IMR-90 (cell line): Measurements from ENCODE around the gene METTL21C. TPM values are rescaled to one million over a fixed set of nuclear protein-coding genes. Genes with fewer than 3 reads are reported as not detected.

Experiments used
- ATAC-seq: fragments of 200-7000 bp; cut with Tn5 transposase; 2 replicates; pipeline ENCODE4 v1.9.1; 2020; ENCODE audit warnings: low read depth, mild to moderate bottlenecking, moderate library complexity
- BruUV-seq: library from RNA; stranded (reverse); fragments of 400-500 nt; replicated peaks from 2 replicates; lab custom pipeline; 2021; lab: Mats Ljungman, UMichigan
- CTCF ChIA-PET: fragments of 300-600 bp; formaldehyde crosslinking; extraction: SDS; loops from one replicate; lab custom pipeline; 2021; ENCODE audit warnings: antibody characterized with exemption; lab: Yijun Ruan, JAX
- POLR2A ChIA-PET: fragments of 300-600 bp; sonication (Branson Sonifier 250); formaldehyde crosslinking; loops from one replicate; lab custom pipeline; 2022; ENCODE audit warnings: antibody characterized with exemption; ENCODE audit not compliant: unreplicated experiment; lab: Charles Lee
- DNase-seq: peaks from one replicate; pipeline ENCODE4 v3.0.0; 2013
- H2AFZ ChIP-seq: replicated peaks from 2 replicates; pipeline ENCODE3; 2013; ENCODE audit warnings: low read length, mild to moderate bottlenecking; ENCODE audit not compliant: poor library complexity
- H2AK5ac ChIP-seq: 2 replicates; pipeline ENCODE4 v1.6.1; 2013; ENCODE audit warnings: low read depth, low read length, inconsistent platforms
- H2AK9ac ChIP-seq: replicated peaks from 2 replicates; pipeline ENCODE3; 2013; ENCODE audit warnings: mild to moderate bottlenecking, low read depth, low read length, moderate library complexity; ENCODE audit not compliant: poor library complexity
- H2BK120ac ChIP-seq: 2 replicates; pipeline ENCODE4 v1.6.1; 2013; ENCODE audit warnings: low read depth, low read length, inconsistent platforms
- H2BK15ac ChIP-seq: 3 replicates; pipeline ENCODE4 v1.6.1; 2013; ENCODE audit warnings: low read depth, low read length, inconsistent platforms
- H2BK20ac ChIP-seq: 2 replicates; pipeline ENCODE4 v1.6.1; 2013; ENCODE audit warnings: low read depth, mild to moderate bottlenecking, inconsistent platforms, low read length, moderate library complexity
- H2BK5ac ChIP-seq: 2 replicates; pipeline ENCODE4 v1.6.1; 2013; ENCODE audit warnings: mild to moderate bottlenecking, low read depth, low read length, inconsistent platforms; ENCODE audit not compliant: poor library complexity, severe bottlenecking
- H3K14ac ChIP-seq: replicated peaks from 2 replicates; pipeline ENCODE4 v1.6.1; 2013; ENCODE audit warnings: low read depth, low read length, inconsistent platforms
- H3K18ac ChIP-seq: 2 replicates; pipeline ENCODE4 v1.6.1; 2013; ENCODE audit warnings: low read depth, low read length, control low read depth
- H3K23ac ChIP-seq: 2 replicates; pipeline ENCODE4 v1.6.1; 2013; ENCODE audit warnings: low read depth, low read length, inconsistent platforms
- H3K27ac ChIP-seq: 2 replicates; pipeline ENCODE4 v1.5.1; 2013; ENCODE audit warnings: mild to moderate bottlenecking, control low read depth, low read length; ENCODE audit not compliant: insufficient read depth
- H3K27me3 ChIP-seq: 2 replicates; pipeline ENCODE4 v1.6.1; 2013; ENCODE audit warnings: low read length; ENCODE audit not compliant: control insufficient read depth, insufficient read depth
- H3K36me3 ChIP-seq: 2 replicates; pipeline ENCODE4 v1.6.1; 2013; ENCODE audit warnings: low read length, mixed read lengths; ENCODE audit not compliant: control insufficient read depth, insufficient read depth
- H3K4ac ChIP-seq: 2 replicates; pipeline ENCODE4 v1.6.1; 2013; ENCODE audit warnings: low read depth, low read length, inconsistent platforms
- H3K4me1 ChIP-seq: 2 replicates; pipeline ENCODE4 v1.6.1; 2013; ENCODE audit warnings: low read length, mixed read lengths; ENCODE audit not compliant: control insufficient read depth, insufficient read depth
- H3K4me2 ChIP-seq: 2 replicates; pipeline ENCODE4 v1.6.1; 2013; ENCODE audit warnings: low read depth, mild to moderate bottlenecking, control low read depth, low read length, moderate library complexity
- H3K4me3 ChIP-seq: 2 replicates; pipeline ENCODE4 v1.5.1; 2013; ENCODE audit warnings: low read depth, mild to moderate bottlenecking, control low read depth, low read length, moderate library complexity; ENCODE audit not compliant: insufficient read depth
- H3K56ac ChIP-seq: 2 replicates; pipeline ENCODE4 v1.6.1; 2013; ENCODE audit warnings: low read length, inconsistent platforms; ENCODE audit not compliant: insufficient read depth; ENCODE audit errors: extremely low read depth
- H3K79me1 ChIP-seq, 2 experiments: 2 replicates each; pipeline ENCODE4 v1.6.1; 2013; ENCODE audit warnings: low read length in 2 of 2, inconsistent platforms in 1 of 2, low read depth in 1 of 2
- H3K9ac ChIP-seq: 2 replicates; pipeline ENCODE4 v1.6.1; 2013; ENCODE audit warnings: low read depth, low read length, control low read depth
- H3K9me1 ChIP-seq: 2 replicates; pipeline ENCODE4 v1.6.1; 2013; ENCODE audit warnings: low read length, inconsistent platforms; ENCODE audit not compliant: insufficient read depth
- H3K9me3 ChIP-seq: 2 replicates; pipeline ENCODE4 v1.6.1; 2013; ENCODE audit warnings: low read length; ENCODE audit not compliant: control insufficient read depth, insufficient read depth
- H4K20me1 ChIP-seq: 2 replicates; pipeline ENCODE4 v1.6.1; 2013; ENCODE audit warnings: low read length, inconsistent platforms; ENCODE audit not compliant: insufficient read depth
- H4K5ac ChIP-seq: 2 replicates; pipeline ENCODE4 v1.6.1; 2013; ENCODE audit warnings: mild to moderate bottlenecking, low read depth, low read length, control low read depth
- H4K8ac ChIP-seq, 2 experiments: 2 replicates each; pipeline ENCODE4 v1.6.1; 2013; ENCODE audit warnings: low read depth in 2 of 2, low read length in 2 of 2, control low read depth in 1 of 2, inconsistent platforms in 1 of 2
- H4K91ac ChIP-seq: 2 replicates; pipeline ENCODE4 v1.6.1; 2013; ENCODE audit warnings: low read depth, low read length, inconsistent platforms; ENCODE audit not compliant: insufficient read depth
- BHLHE40 ChIP-seq: fragments of 150-350 bp; IDR thresholded peaks from 2 replicates; pipeline ENCODE4 v1.6.1; 2016; ENCODE audit warnings: mild to moderate bottlenecking, low read depth, low read length
- CEBPB ChIP-seq: IDR thresholded peaks from 2 replicates; pipeline ENCODE4 v1.6.1; 2012; ENCODE audit warnings: low read depth, low read length, improper control_type of control experiment
- FOS ChIP-seq: fragments of 150-350 bp; IDR thresholded peaks from 2 replicates; pipeline ENCODE4 v1.6.1; 2016; ENCODE audit warnings: low read depth, low read length
- MAFK ChIP-seq: IDR thresholded peaks from 2 replicates; pipeline ENCODE4 v1.6.1; 2012; ENCODE audit warnings: low read depth, low read length, improper control_type of control experiment
- MAZ ChIP-seq: IDR thresholded peaks from 2 replicates; pipeline ENCODE4 v1.6.1; 2012; ENCODE audit warnings: low read depth, mild to moderate bottlenecking, low read length, improper control_type of control experiment, moderate library complexity, borderline replicate concordance
- MXI1 ChIP-seq: IDR thresholded peaks from 2 replicates; pipeline ENCODE4 v1.6.1; 2012; ENCODE audit warnings: low read depth, mild to moderate bottlenecking, low read length, moderate library complexity, borderline replicate concordance
- NFE2L2 ChIP-seq: fragments of 150-350 bp; IDR thresholded peaks from 2 replicates; pipeline ENCODE4 v1.6.1; 2016; ENCODE audit warnings: low read depth, mild to moderate bottlenecking, low read length
- POLR2A ChIP-seq: IDR thresholded peaks from 2 replicates; pipeline ENCODE4 v1.6.1; 2012; ENCODE audit warnings: mild to moderate bottlenecking, low read depth, low read length
- RAD21 ChIP-seq: IDR thresholded peaks from 2 replicates; pipeline ENCODE4 v1.6.1; 2012; ENCODE audit warnings: low read length, improper control_type of control experiment
- RCOR1 ChIP-seq: IDR thresholded peaks from 2 replicates; pipeline ENCODE4 v1.6.1; 2012; ENCODE audit warnings: mild to moderate bottlenecking, low read length, improper control_type of control experiment; ENCODE audit not compliant: insufficient replicate concordance
- RFX5 ChIP-seq: IDR thresholded peaks from 2 replicates; pipeline ENCODE4 v1.8.0; 2012; ENCODE audit warnings: low read depth, mild to moderate bottlenecking, low read length, moderate library complexity
- WGBS, 2 experiments: methylation state at CpG; one replicate each; pipeline versions ENCODE4 v1.1.5 to v1.1.7; 2013; ENCODE audit warnings: missing lambda C conversion rate in 2 of 2; ENCODE audit not compliant: insufficient read length in 1 of 2; ENCODE audit errors: extremely low coverage in 2 of 2; 5-methylcytosine and 5-hydroxymethylcytosine counted together
- dilution Hi-C: fragments of 300-500 bp; cut with HindIII; formaldehyde crosslinking; loops from one replicate; pipeline ENCODE4 v1.14.3; 2018; ENCODE audit warnings: low sequenced_read_pairs; ENCODE audit not compliant: unreplicated experiment
- in situ Hi-C: fragments of 300-500 bp; cut with MboI; formaldehyde crosslinking; loops from 3 replicates; pipeline ENCODE4 v1.14.3; 2019; ENCODE audit warnings: low sequenced_read_pairs, inconsistent platforms, mixed read lengths
- intact Hi-C: fragments of 100-400 bp; cut with micrococcal nuclease; formaldehyde crosslinking; loops from 2 replicates; pipeline ENCODE4 v1.10.0; 2022
- polyA plus RNA-seq, 3 experiments: library from polyadenylated mRNA; depleted of rRNA; stranded (reverse); fragments of >200 nt; gene quantifications; 2 replicates each; pipeline ENCODE4 v1.2.3, GENCODE V29; 2012; ENCODE audit warnings: low replicate concordance in 1 of 3
- total RNA-seq: library from RNA; depleted of rRNA; stranded (reverse); fragments of >200 nt; gene quantifications from 2 replicates; pipeline ENCODE4 v1.2.3, GENCODE V29; 2012
- TF ChIP-seq, protein P1 (sequence below): fragments of 150-350 bp; IDR thresholded peaks from 2 replicates; pipeline ENCODE4 v1.6.1; 2016; ENCODE audit warnings: low read depth, mild to moderate bottlenecking, low read length, moderate library complexity, borderline replicate concordance
- TF ChIP-seq, protein P2 (sequence below): conservative IDR thresholded peaks from 2 replicates; pipeline ENCODE4 v1.5.1; 2012; ENCODE audit warnings: mild to moderate bottlenecking, low read depth, low read length, improper control_type of control experiment

METTL21C gene
- total and polyA plus RNA-seq, 2 of the 4 experiments (the other 2 are of a cell fraction) = not detected

DNA sequence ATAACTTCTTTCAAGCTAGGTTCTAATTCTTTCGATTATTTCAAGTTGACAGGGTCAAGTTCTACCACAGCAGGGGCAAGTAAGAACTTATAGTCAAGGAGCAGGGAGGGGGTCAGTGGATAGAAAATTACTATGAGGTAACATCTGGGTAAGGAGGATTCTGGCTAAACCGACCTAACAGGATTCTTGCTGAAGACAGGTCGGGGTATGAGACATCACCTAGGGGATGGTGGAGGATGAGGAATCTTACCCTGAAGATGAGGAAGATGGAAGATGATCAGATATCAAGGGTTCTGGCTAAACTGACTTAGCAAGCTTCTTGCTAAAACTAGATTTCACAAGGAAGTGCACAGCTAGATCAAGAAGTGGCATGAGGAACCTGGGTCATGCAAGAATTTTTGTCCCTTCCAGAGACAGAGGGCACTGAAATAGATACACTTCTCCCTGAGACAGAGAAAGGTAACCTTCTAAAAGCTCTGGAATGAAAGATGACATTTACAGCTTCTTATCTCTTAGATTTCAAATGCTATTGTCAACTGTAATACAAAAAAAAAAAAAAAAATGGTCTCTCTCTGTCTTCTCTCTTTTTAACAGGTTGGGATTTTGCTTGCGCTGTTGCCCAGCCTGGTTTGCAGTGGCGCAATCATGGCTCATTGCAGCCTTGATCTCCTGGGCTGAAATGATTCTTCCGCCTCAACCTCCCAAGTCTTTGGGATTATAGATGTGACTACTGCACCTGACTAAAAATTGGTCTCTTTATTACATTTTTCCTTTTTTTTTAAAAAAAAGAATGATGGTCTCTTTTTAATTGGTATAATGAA lies 9.6 kb upstream of the METTL21C start:
- TF ChIP-seq CEBPB (no peak; the same call in 1 of the 2 replicates), MAFK (no peak), RFX5 (no peak), FOS (no peak), BHLHE40 (no peak), MXI1 (no peak), RCOR1 (no peak), RAD21 (no peak), POLR2A (no peak), MAZ (no peak), NFE2L2 (no peak)
- TF ChIP-seq, protein P1, sequence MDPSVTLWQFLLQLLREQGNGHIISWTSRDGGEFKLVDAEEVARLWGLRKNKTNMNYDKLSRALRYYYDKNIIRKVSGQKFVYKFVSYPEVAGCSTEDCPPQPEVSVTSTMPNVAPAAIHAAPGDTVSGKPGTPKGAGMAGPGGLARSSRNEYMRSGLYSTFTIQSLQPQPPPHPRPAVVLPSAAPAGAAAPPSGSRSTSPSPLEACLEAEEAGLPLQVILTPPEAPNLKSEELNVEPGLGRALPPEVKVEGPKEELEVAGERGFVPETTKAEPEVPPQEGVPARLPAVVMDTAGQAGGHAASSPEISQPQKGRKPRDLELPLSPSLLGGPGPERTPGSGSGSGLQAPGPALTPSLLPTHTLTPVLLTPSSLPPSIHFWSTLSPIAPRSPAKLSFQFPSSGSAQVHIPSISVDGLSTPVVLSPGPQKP = no peak
- TF ChIP-seq, protein P2, sequence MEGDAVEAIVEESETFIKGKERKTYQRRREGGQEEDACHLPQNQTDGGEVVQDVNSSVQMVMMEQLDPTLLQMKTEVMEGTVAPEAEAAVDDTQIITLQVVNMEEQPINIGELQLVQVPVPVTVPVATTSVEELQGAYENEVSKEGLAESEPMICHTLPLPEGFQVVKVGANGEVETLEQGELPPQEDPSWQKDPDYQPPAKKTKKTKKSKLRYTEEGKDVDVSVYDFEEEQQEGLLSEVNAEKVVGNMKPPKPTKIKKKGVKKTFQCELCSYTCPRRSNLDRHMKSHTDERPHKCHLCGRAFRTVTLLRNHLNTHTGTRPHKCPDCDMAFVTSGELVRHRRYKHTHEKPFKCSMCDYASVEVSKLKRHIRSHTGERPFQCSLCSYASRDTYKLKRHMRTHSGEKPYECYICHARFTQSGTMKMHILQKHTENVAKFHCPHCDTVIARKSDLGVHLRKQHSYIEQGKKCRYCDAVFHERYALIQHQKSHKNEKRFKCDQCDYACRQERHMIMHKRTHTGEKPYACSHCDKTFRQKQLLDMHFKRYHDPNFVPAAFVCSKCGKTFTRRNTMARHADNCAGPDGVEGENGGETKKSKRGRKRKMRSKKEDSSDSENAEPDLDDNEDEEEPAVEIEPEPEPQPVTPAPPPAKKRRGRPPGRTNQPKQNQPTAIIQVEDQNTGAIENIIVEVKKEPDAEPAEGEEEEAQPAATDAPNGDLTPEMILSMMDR = no peak
- Histone ChIP-seq H3K23ac (no peak overlapping the region), H3K9me1 (no peaks in the 10 kb centered on the region), H3K4me2 (no peak overlapping the region), H3K9ac (no peak overlapping the region), H2BK15ac (no peak overlapping the region), H4K5ac (no peak overlapping the region), H3K14ac (no peak overlapping the region), H2AK5ac (no peak overlapping the region), H3K56ac (no peak overlapping the region), H3K4ac (no peak overlapping the region), H4K91ac (no peak overlapping the region), H3K4me3 (no peak overlapping the region), H4K20me1 (no peaks in the 10 kb centered on the region), H3K18ac (no peak overlapping the region), H2BK20ac (no peak overlapping the region), H2AFZ (no peak overlapping the region), H3K36me3 (no peaks in the 10 kb centered on the region), H2AK9ac (no peak overlapping the region), H3K4me1 (peaks cover 2% of the 10 kb centered on the region; the same call in 1 of the 2 replicates), H4K8ac (no peak overlapping the region), H3K9me3 (0 out of 2 replicates have a peak, but pooled peaks cover 3% of the 10 kb centered on the region), H3K27me3 (peaks cover 13% of the 10 kb centered on the region), H3K27ac (no peak overlapping the region), H2BK120ac (no peak overlapping the region), H3K79me1 (no peaks in the 10 kb centered on the region), H2BK5ac (no peak overlapping the region)
- no TSS peak for BruUV-seq
- ATAC-seq = no peak
- POLR2A ChIA-PET = no interaction called here
- dilution Hi-C loops = no loop called here
- in situ Hi-C loops = no loop called here
- intact Hi-C loops = loop anchor here (5.0 kb wide), 1 partner anchor 68 kb away; the partner anchor contains the start of gene TEX30
- no CpG with 5 or more reads among the region's 6 CpGs for WGBS, 2 experiments
- DNase-seq = no peak
- CTCF ChIA-PET = interaction anchor here (0.6 to 0.7 kb wide), 2 partner anchors 17 to 19 kb away, joined by 3 read pairs; no protein-coding TSS in a partner anchor
